HG03442 (cell line): ENCODE data around the gene EPYC.
A peak's percentile ranks its signal among the peaks of the same experiment; 100 is the strongest.

ENCODE experiments used
- ATAC-seq: cut with Tn5 transposase; IDR thresholded peaks from one replicate; pipeline ENCODE4 v1.9.1; 2021; ENCODE audit warnings: mild to moderate bottlenecking, moderate library complexity; ENCODE audit not compliant: unreplicated experiment

EPYC gene

GRCh38 chr12:91004872-91005271 is at the start of gene EPYC:
EPYC (minus strand) TSS chr12:91004972; CDS start chr12:91002565, 2,407 bp downstream.
- no peak for ATAC-seq

DNA sequence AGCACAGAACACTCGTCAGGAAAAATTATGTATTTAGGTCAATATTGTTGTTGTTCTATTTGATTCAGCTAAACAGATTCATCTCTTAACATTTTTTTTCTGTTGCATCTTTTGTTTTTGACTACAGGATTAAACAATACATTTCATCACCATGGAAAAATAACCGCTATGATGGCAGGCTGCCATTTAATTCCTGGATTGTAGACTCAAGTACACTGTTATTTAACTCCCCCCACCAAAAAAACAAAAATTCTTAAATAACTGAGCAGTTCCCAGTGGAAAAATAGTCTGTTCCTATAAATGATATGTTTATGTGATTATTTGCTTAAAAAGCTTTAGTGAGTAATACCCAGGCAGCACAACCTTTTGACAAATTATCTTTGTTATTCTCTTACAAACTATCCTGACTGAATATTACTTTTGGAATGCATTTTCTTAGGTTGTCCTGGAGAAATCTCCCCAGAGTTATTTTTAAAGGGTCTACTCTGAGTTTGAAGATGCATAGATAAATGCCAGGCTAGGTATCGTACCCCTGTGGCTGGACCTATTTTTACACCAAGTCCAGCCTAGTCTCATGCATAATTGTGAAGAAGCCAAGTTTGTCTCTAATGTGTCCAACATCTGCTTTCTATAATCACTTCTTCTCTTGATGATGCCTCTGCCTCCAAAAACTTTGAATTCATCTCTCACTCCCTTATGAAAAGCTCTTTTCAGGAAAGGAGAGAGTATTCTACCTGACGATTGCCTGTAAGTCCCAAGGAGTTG is 49.4 kb upstream of the EPYC start:
- no peak for ATAC-seq

GRCh38 chr12:91052026-91052425 is 47.3 kb upstream of the EPYC start:
- ATAC-seq = no peak

DNA sequence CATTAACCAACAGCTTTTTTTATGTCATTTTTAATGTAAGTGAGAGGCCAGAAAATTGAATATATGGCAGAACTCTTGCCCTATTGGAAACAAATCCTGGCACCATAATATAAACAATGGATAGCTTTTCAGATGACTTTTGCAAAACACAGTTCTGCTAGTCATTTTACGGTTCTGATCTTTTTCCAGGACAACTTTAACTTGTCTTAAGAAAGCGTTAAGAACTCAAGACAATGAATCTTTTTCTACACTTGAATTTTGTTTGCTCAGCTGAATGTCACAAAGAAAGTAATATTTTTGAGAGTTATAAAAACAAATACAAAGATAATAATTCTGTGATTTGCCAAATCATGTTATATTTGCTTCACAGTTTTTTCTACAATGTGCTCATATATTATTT is 39.8 kb upstream of the EPYC start:
- ATAC-seq = no peak

GRCh38 chr12:91043408-91043807 is 38.6 kb upstream of the EPYC start:
- no peak for ATAC-seq

DNA sequence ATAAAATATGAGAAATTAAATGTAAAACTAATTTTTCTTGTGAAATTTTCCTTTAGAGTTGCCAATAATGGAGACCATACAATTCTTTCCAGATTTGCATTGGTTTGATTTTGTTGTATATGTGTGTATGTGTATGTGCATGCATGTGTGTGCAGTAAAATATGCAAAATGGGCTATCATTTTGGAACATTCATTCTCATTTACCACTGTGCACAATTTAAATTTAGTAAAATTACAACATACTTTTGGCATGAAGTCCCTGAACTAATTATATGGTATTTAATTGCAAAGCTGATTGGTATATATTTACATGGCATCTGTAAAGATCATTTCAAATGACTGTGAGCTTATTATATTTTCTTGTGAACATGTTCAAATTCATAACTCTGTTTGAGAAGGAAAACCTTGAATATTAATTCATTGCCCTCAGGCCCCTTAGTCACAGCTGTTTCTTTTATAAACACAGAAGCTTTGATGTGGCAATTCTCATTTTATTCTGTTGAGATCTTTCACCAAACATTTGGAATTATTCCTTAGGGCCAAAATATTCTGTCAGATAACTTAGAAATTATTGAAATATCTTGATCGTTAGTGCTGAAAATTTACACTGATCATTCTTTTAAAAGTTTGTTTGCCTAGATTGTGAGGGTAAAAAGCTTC is 35.5 kb upstream of the EPYC start:
- ATAC-seq = no peak

DNA sequence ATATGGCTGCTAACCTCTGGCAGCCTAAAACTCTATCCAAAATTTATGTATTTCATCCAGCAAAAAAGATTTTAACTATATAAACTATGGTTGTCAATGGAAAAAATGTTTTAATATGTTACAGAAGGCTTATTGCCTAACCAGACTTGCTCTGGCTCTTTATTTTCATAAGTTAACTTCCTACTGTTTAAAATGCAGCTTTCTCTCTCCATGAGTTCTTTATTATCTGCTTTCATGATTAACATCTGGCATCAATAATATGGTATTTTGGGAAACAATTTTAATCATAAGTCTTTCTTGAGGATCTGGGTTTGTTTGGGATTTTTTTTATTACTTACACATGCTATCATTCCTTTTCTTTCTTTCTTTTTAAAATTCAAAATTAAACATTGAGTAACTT is 32.5 kb upstream of the EPYC start:
- no peak for ATAC-seq

- ATAC-seq = no peak
These were observed 28.5 kb upstream of the EPYC start for GRCh38 chr12:91033251-91033650.

- peak; percentile 93 for ATAC-seq
These were observed 18.7 kb upstream of the EPYC start for GRCh38 chr12:91023326-91024004.

GRCh38 chr12:91021076-91021475 is 16.3 kb upstream of the EPYC start:
- ATAC-seq = no peak

DNA sequence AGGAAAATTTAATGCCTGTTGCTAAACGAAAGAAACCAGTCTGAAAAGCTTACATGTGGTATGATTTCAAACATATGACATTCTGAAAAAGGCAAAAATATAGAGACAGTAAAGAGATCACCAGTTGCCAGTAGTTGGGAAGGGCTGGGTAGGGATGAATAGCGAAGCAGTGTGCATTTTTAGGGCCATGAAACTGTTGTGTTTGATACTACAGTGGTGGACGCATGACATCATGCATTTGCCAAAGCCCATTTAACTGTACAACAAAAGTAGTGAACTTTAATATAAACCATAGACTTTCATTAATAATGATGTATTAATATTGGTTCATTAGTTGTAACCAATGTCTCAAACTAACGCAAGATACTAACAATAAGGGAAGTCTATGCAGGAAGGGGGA is 14.7 kb upstream of the EPYC start:
- ATAC-seq = no peak

DNA sequence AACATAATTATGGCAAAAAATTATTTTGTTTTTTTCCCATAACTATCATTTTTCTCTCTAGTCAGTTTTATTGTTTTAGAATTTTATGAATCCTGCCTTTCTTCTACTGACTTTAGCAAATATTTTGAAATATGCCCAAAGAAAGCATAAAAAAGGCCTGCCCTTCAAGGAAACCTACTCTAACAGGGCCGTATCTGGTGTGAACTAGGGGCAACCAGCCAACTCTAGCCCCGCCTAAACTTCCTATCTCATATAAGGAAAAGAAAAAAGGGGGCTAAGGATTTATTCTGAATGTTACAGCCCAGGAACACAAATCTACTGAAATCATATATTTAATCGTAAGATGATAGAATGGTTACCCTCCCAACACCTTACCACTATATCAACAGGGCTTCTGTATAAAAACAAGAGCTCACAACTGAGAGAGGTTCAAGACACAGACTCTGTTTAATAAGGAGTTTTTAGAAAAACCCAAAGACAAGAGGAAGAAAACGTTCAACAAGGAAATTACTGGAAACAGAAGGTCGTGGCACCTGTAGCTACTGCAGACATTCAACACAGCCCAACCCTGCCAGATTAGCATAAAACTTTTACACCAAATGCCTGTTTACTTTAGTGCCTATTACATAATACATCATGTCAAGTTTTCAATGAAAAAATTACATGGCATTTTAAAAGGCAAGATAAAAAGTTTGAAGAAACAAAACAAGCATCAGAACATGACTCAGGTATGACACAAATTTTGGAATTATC is 12.9 kb upstream of the EPYC start:
- no peak for ATAC-seq

- no peak for ATAC-seq
These were observed 12.3 kb upstream of the EPYC start for GRCh38 chr12:91017043-91017442.

GRCh38 chr12:91009319-91009950 is 4.7 kb upstream of the EPYC start:
- peak; percentile 91 for ATAC-seq

GRCh38 chr12:91007531-91008290 is 2.9 kb upstream of the EPYC start:
- peak; percentile 73 for ATAC-seq

- no peak for ATAC-seq
These were observed 1.0 kb downstream of the EPYC start for GRCh38 chr12:91003737-91004136.

DNA sequence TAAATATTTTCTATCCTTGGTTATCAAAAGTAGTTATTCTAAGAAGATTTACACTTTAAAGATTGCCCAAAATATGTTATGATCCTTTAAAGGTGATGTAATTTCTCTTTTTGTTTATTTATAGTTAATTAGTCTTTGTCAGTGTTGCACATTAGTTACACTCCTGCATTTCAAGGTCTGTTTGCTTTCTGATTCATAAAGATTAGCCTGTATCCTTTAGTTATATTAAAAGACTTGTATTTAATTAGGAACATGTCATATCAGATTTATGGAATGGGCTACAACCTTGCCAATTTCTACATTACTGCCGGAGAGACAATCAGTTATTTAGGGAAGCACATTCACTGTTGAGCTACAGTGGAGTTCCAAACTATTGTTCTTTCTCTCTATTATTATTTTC is 3.5 kb downstream of the EPYC start:
- ATAC-seq = no peak

GRCh38 chr12:90999966-91000365 is 4.8 kb downstream of the EPYC start:
- ATAC-seq = no peak

GRCh38 chr12:90999527-90999926 is 5.2 kb downstream of the EPYC start:
- ATAC-seq = no peak

GRCh38 chr12:90995010-90995409 is 9.8 kb downstream of the EPYC start:
- ATAC-seq = no peak
